Measurements from ENCODE around the gene EPB41L4A.

- TF ChIP-seq, protein P1, sequence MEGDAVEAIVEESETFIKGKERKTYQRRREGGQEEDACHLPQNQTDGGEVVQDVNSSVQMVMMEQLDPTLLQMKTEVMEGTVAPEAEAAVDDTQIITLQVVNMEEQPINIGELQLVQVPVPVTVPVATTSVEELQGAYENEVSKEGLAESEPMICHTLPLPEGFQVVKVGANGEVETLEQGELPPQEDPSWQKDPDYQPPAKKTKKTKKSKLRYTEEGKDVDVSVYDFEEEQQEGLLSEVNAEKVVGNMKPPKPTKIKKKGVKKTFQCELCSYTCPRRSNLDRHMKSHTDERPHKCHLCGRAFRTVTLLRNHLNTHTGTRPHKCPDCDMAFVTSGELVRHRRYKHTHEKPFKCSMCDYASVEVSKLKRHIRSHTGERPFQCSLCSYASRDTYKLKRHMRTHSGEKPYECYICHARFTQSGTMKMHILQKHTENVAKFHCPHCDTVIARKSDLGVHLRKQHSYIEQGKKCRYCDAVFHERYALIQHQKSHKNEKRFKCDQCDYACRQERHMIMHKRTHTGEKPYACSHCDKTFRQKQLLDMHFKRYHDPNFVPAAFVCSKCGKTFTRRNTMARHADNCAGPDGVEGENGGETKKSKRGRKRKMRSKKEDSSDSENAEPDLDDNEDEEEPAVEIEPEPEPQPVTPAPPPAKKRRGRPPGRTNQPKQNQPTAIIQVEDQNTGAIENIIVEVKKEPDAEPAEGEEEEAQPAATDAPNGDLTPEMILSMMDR (IDR thresholded peaks at IDR 0.05): no peak
- no peak for TF ChIP-seq SIN3A (IDR thresholded peaks at IDR 0.05; ENCODE audit: borderline replicate concordance, insufficient read depth, low read depth, low read length)
- no peak for TF ChIP-seq REST (IDR thresholded peaks at IDR 0.05; ENCODE audit: insufficient read depth in 1 of 2, low read depth in 2 of 2, low read length in 1 of 2)
These were observed 128.4 kb downstream of the EPB41L4A start for GRCh38 chr5:112290691-112291090.
